Activated CD8-positive, alpha-beta T cell treated with anti-CD3 and anti-CD28 coated beads for 36 hours (primary cell): ENCODE measurements around the gene SPINDOC. TPM values are rescaled to one million over a fixed set of nuclear protein-coding genes. Genes with fewer than 3 reads are reported as not detected.
A peak's percentile ranks its signal among the peaks of the same experiment; 100 is the strongest.

ENCODE experiments used
- ATAC-seq: fragments of 200-7000 bp; cut with Tn5 transposase; one replicate; pipeline ENCODE4 v1.10.0; 2021; ENCODE audit warnings: mild to moderate bottlenecking, moderate library complexity
- CTCF ChIA-PET: fragments of 350-600 bp; sonication (Branson Sonifier 250); formaldehyde crosslinking; loops from one replicate; lab custom pipeline; 2021; ENCODE audit warnings: antibody characterized with exemption; lab: Charles Lee
- POLR2A ChIA-PET: fragments of 350-600 bp; sonication (Branson Sonifier 250); formaldehyde crosslinking; loops from one replicate; lab custom pipeline; 2021; ENCODE audit warnings: antibody characterized with exemption; lab: Charles Lee
- DNase-seq: peaks from one replicate; pipeline ENCODE4 v3.0.0-alpha.2; 2020
- H3K27ac Mint-ChIP-seq: one replicate; pipeline ENCODE4 v1.8.0; 2021; ENCODE audit warnings: mild to moderate bottlenecking, mixed read lengths
- H3K27me3 Mint-ChIP-seq: one replicate; pipeline ENCODE4 v1.8.0; 2021; ENCODE audit warnings: mixed read lengths
- H3K36me3 Mint-ChIP-seq: one replicate; pipeline ENCODE4 v1.8.0; 2021; ENCODE audit warnings: low read depth, mixed read lengths
- H3K4me1 Mint-ChIP-seq: one replicate; pipeline ENCODE4 v1.8.0; 2021; ENCODE audit warnings: low read depth, mixed read lengths
- H3K4me3 Mint-ChIP-seq: one replicate; pipeline ENCODE4 v1.8.0; 2021; ENCODE audit warnings: mild to moderate bottlenecking, moderate library complexity, mixed read lengths
- H3K9me3 Mint-ChIP-seq: one replicate; pipeline ENCODE4 v1.8.0; 2021; ENCODE audit warnings: mixed read lengths
- intact Hi-C: fragments of 100-400 bp; cut with micrococcal nuclease; formaldehyde crosslinking; loops from one replicate; pipeline ENCODE4 v1.10.0; 2022
- total RNA-seq, 2 experiments: library from RNA; stranded (reverse); gene quantifications; one replicate each; pipeline ENCODE4 v1.2.3, GENCODE V29; 2021
- TF ChIP-seq, protein P1 (sequence below): fragments of 200-600 bp; IDR thresholded peaks from one replicate; pipeline ENCODE4 v1.8.0; 2022; ENCODE audit warnings: antibody characterized with exemption, mild to moderate bottlenecking

Gene SPINDOC, protein sequence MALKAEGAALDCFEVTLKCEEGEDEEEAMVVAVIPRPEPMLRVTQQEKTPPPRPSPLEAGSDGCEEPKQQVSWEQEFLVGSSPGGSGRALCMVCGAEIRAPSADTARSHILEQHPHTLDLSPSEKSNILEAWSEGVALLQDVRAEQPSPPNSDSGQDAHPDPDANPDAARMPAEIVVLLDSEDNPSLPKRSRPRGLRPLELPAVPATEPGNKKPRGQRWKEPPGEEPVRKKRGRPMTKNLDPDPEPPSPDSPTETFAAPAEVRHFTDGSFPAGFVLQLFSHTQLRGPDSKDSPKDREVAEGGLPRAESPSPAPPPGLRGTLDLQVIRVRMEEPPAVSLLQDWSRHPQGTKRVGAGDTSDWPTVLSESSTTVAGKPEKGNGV
- 10 to 100 TPM; 28.4 to 29.0 TPM for total RNA-seq

DNA sequence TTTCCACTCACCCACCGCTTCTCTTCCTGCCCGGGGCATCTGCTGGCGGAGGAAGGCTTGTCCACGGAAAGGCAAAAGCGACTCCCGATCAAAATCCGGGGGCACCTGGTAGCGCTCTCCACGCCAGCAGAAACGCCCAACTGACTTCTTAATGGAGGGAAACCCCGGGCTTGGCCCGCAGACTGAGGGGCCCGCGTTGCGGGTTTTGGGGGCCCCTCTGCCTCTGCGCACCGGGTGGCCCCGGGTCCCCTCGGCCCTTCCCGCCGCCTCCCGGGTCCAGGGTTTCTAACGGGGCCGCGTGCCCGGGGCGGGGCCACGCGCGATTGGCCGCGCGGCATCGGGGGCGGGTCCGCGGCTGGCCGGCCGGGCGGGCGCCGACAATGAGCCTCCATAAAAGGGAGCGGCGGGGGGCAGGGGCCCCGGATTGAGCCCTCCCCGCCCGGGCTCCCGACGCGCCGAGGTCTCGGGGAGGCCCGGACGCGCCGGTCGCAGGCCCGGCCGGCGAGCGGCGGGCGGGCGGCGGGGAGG is at the start of gene SPINDOC:
Gene SPINDOC, plus strand, starts transcription at position 422 of the 528 bp plus-strand sequence. CDS start 231 bp downstream, outside the sequence.
- intact Hi-C loops, result no loop called here
- Mint-ChIP-seq H3K4me1 (peaks cover 24% of the 10 kb centered on the region), H3K27me3 (no peaks in the 10 kb centered on the region), H3K4me3 (peak within 1 kb of the TSS; percentile 78), H3K36me3 (peaks cover 23% of the 10 kb centered on the region), H3K9me3 (no peaks in the 10 kb centered on the region), H3K27ac (peak within 1 kb of the TSS; percentile 50)
- POLR2A ChIA-PET, result interaction anchor here (1.0 kb wide), 1 partner anchor 44 kb away, joined by 3 read pairs; the partner anchor contains the start of gene ZFTA
- CTCF ChIA-PET, result interaction anchor here (1.0 kb wide), 2 partner anchors 26 to 45 kb away, joined by 3 read pairs; partner anchors contain the start of genes MARK2 and ZFTA
- DNase-seq, result peak; percentile 76
- ATAC-seq, result peak; percentile 93
- TF ChIP-seq, protein P1, sequence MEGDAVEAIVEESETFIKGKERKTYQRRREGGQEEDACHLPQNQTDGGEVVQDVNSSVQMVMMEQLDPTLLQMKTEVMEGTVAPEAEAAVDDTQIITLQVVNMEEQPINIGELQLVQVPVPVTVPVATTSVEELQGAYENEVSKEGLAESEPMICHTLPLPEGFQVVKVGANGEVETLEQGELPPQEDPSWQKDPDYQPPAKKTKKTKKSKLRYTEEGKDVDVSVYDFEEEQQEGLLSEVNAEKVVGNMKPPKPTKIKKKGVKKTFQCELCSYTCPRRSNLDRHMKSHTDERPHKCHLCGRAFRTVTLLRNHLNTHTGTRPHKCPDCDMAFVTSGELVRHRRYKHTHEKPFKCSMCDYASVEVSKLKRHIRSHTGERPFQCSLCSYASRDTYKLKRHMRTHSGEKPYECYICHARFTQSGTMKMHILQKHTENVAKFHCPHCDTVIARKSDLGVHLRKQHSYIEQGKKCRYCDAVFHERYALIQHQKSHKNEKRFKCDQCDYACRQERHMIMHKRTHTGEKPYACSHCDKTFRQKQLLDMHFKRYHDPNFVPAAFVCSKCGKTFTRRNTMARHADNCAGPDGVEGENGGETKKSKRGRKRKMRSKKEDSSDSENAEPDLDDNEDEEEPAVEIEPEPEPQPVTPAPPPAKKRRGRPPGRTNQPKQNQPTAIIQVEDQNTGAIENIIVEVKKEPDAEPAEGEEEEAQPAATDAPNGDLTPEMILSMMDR, result no peak

DNA sequence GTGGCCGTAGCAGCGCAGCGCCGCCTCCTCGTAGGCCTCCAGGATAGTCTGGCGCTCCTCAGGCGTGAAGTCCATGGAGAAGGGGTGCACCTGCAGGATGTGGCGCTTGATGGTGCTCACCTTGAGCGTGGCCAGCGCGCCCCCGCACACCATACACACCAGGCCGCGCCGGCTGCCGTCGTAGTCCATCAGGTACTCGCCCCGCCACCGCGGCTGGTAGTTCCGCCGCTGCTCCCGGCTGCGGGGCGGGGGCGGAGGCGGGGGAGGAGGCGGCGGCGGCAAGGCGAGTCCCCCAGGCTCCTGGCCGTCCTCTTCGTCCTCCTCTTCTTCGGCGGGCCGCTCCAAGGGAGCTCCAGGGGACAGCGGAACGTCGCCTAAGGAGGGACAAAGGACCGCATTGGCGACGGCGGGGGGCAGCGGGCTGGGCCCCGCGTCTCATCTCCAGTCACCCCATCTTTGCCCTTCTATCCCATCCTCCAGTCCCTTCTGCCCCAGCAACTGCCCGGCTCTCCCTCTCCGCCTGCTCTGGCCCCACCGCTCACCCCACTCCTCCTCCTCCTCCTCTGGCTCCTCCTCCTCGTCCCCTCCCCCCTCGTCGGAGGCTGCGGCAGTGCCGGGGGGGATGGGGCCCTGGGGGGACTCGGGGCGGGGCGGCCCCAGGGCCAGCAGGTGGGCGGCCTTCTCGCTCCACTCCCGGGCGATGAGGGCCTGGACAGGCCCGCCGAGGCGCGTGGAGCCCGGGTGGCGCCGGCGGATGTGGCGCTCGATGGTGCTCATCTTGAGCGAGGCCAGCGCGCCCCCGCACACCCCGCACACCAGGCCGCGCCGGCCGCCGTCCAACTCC is 49.5 kb upstream of the SPINDOC start:
- H3K27ac Mint-ChIP-seq, result no peak overlapping the region

DNA sequence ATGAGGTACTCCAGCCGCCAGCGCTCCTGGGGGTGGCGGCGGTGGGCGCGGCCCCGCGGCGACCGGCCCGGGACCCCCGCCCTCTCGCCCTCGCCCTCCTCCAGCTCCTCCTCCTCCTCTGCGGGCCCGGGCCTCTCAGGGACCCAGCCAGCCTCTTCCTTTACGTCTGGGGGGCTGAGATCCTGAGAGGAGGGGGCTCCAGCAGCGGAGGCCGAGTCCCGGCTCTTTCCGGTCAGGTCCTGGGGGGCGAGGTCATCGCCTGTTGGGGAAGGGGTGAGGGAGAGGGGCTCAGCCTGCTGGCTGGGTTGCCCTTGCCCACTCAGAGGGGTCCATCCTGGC is 48.9 kb upstream of the SPINDOC start:
- TF ChIP-seq, protein P1, result no peak
- no peak for DNase-seq
- intact Hi-C loops, result no loop called here
- no peaks in the 10 kb centered on the region for H3K27me3 Mint-ChIP-seq
- no peaks in the 10 kb centered on the region for H3K36me3 Mint-ChIP-seq
- ATAC-seq, result no peak
- H3K4me3 Mint-ChIP-seq, result no peak overlapping the region
- ChIA-PET POLR2A (no interaction called here), CTCF (no interaction called here)
- no peaks in the 10 kb centered on the region for H3K9me3 Mint-ChIP-seq
- H3K4me1 Mint-ChIP-seq, result peaks cover 8% of the 10 kb centered on the region
- H3K27ac Mint-ChIP-seq, result no peak overlapping the region

More for the DNA sequence above, 49.5 kb upstream of the SPINDOC start:
- peaks cover 8% of the 10 kb centered on the region for H3K4me1 Mint-ChIP-seq
- H3K9me3 Mint-ChIP-seq, result no peaks in the 10 kb centered on the region
- no peak for ATAC-seq
- ChIA-PET POLR2A (no interaction called here), CTCF (no interaction called here)
- no peak for DNase-seq
- intact Hi-C loops, result no loop called here
- TF ChIP-seq, protein P1, result no peak
- no peaks in the 10 kb centered on the region for H3K36me3 Mint-ChIP-seq
- no peaks in the 10 kb centered on the region for H3K27me3 Mint-ChIP-seq
- H3K4me3 Mint-ChIP-seq, result no peak overlapping the region

DNA sequence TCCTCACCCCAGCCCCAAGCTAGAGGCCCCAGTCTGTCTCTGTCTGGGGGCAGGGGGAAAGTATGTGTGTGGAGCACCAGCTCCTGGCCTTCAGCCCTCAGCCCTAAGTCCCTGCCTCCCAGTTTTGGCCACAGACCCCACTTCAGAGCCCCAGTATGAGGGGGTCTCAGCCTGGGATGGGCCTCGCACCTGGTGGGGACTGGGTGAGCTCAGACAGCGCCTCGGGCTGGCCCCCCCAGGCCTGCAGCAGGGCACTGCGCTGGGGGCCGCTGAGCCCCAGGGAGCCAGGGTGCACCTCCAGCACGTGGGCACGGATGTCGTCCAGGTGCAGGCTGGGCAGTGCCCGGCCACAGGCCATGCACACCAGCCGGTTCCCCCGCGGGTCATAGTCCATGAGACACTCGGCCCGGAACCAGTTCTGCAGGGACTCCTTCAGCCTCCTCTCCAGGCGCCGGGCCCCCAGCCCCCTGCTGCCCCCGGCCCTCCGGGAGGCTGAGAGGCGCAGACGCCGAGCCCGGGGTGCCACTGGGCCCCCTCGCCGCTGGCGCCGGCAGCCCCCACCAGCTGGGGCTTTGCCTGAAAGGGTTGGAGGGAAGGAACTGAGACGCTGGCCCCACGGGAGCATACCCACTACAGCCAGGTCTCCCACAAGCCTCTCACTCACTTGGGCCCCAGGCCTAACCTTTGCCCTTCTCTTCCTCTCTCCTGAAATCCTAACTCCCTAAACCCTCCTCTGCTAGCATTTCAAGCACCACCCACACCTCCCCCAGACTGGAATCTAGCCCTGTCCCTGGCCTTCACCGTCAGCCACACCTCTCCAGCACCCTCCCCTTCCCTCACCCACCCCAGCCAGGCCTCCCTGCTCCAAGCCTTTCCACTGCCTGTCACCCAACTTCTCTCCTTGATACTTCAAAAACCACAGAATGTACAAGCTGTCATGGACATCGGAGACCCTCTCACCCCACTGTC is 48.3 kb upstream of the SPINDOC start:
- POLR2A ChIA-PET, result no interaction called here
- no peak for DNase-seq
- CTCF ChIA-PET, result interaction anchor here (3.5 kb wide), 1 partner anchor 26 kb away, joined by 12 read pairs; no protein-coding TSS in a partner anchor
- no peak overlapping the region for H3K27ac Mint-ChIP-seq
- H3K36me3 Mint-ChIP-seq, result no peaks in the 10 kb centered on the region
- intact Hi-C loops, result no loop called here
- TF ChIP-seq, protein P1, result no peak
- no peaks in the 10 kb centered on the region for H3K27me3 Mint-ChIP-seq
- H3K4me3 Mint-ChIP-seq, result no peak overlapping the region
- H3K9me3 Mint-ChIP-seq, result no peaks in the 10 kb centered on the region
- H3K4me1 Mint-ChIP-seq, result peaks cover 10% of the 10 kb centered on the region
- no peak for ATAC-seq
